PC-9 (cell line): ENCODE data around the gene AMOTL1. TPM values are rescaled to one million over a fixed set of nuclear protein-coding genes. Genes with fewer than 3 reads are reported as not detected.

ENCODE experiments used
- BruUV-seq: library from RNA; stranded (reverse); fragments of 400-500 nt; replicated peaks from 2 replicates; lab custom pipeline; 2021; lab: Mats Ljungman, UMichigan
- CTCF ChIA-PET: fragments of 300-600 bp; sonication (Branson Sonifier 250); formaldehyde crosslinking; loops from one replicate; lab custom pipeline; 2022; ENCODE audit warnings: antibody characterized with exemption; lab: Charles Lee
- POLR2A ChIA-PET: fragments of 300-600 bp; sonication (Branson Sonifier 250); formaldehyde crosslinking; loops from one replicate; lab custom pipeline; 2022; ENCODE audit warnings: antibody characterized with exemption; ENCODE audit not compliant: unreplicated experiment; lab: Charles Lee
- DNase-seq, 2 experiments: peaks; one replicate each; pipeline versions ENCODE4 v3.0.0 to v3.0.0-alpha.2; 2015 to 2022; ENCODE audit warnings: mixed read lengths in 1 of 2
- H2AFZ ChIP-seq: fragments of 200-600 bp; sonication (generic); 2 replicates; pipeline ENCODE4 v1.8.1; 2017; ENCODE audit warnings: antibody characterized with exemption
- H3F3A ChIP-seq: fragments of 200-600 bp; sonication (generic); 2 replicates; pipeline ENCODE4 v1.8.1; 2017; ENCODE audit warnings: antibody characterized with exemption, mild to moderate bottlenecking, low read depth; ENCODE audit not compliant: insufficient read depth
- H3K27ac ChIP-seq: fragments of 200-600 bp; sonication (generic); 2 replicates; pipeline ENCODE4 v1.6.1; 2016; ENCODE audit warnings: mixed run types
- H3K27me3 ChIP-seq: fragments of 200-600 bp; sonication (generic); 2 replicates; pipeline ENCODE4 v1.6.1; 2016; ENCODE audit warnings: low read depth, mixed run types; ENCODE audit not compliant: insufficient read depth
- H3K36me3 ChIP-seq: fragments of 200-600 bp; sonication (generic); 2 replicates; pipeline ENCODE4 v1.6.1; 2016; ENCODE audit warnings: low read depth, mixed run types
- H3K4me1 ChIP-seq: fragments of 200-600 bp; sonication (generic); replicated peaks from 2 replicates; pipeline ENCODE4 v1.6.1; 2016; ENCODE audit warnings: mixed run types; ENCODE audit not compliant: insufficient read depth
- H3K4me2 ChIP-seq: fragments of 200-600 bp; sonication (generic); 2 replicates; pipeline ENCODE4 v1.6.1; 2017; ENCODE audit warnings: mixed run types
- H3K4me3 ChIP-seq: fragments of 200-600 bp; sonication (generic); 2 replicates; pipeline ENCODE4 v1.6.1; 2016; ENCODE audit warnings: mixed run types
- H3K79me2 ChIP-seq: fragments of 200-600 bp; sonication (generic); 2 replicates; pipeline ENCODE4 v1.6.1; 2017; ENCODE audit warnings: low read depth, mixed run types
- H3K9me2 ChIP-seq: fragments of 200-600 bp; sonication (generic); 2 replicates; pipeline ENCODE4 v1.8.1; 2017; ENCODE audit warnings: mild to moderate bottlenecking; ENCODE audit not compliant: insufficient read depth
- H3K9me3 ChIP-seq: fragments of 200-600 bp; sonication (generic); 2 replicates; pipeline ENCODE4 v1.8.1; 2016; ENCODE audit warnings: low read depth; ENCODE audit not compliant: insufficient read depth
- H4K20me1 ChIP-seq: fragments of 200-600 bp; sonication (generic); 2 replicates; pipeline ENCODE4 v1.8.1; 2017; ENCODE audit not compliant: insufficient read depth
- EZH2 ChIP-seq: fragments of 200-600 bp; sonication (generic); IDR thresholded peaks from 2 replicates; pipeline ENCODE4 v1.8.0; 2017; ENCODE audit warnings: antibody characterized with exemption, low read depth
- intact Hi-C: fragments of 100-400 bp; cut with micrococcal nuclease; formaldehyde crosslinking; loops from one replicate; pipeline ENCODE4 v1.10.0; 2022; ENCODE audit not compliant: unreplicated experiment
- total RNA-seq: library from RNA; stranded (reverse); gene quantifications from 2 replicates; pipeline ENCODE4 v1.2.3, GENCODE V29; 2021
- TF ChIP-seq, protein P1 (sequence below): fragments of 200-600 bp; sonication (generic); conservative IDR thresholded peaks from 2 replicates; pipeline ENCODE4 v1.6.1; 2017; ENCODE audit warnings: mixed run types, antibody characterized with exemption, mild to moderate bottlenecking, moderate library complexity

The AMOTL1 gene
- total RNA-seq, 1 experiment from 2014 or later: 60.5 TPM

- intact Hi-C loops: no loop called here
- H4K20me1 ChIP-seq: peaks cover 17% of the 10 kb centered on the region; the same call in 1 of the 2 replicates
- peaks cover 26% of the 10 kb centered on the region; the same call in 1 of the 2 replicates for H3F3A ChIP-seq
- H3K4me3 ChIP-seq: no peak overlapping the region
- no peak overlapping the region for H2AFZ ChIP-seq
- no peak overlapping the region for H3K27ac ChIP-seq
- TF ChIP-seq, protein P1, sequence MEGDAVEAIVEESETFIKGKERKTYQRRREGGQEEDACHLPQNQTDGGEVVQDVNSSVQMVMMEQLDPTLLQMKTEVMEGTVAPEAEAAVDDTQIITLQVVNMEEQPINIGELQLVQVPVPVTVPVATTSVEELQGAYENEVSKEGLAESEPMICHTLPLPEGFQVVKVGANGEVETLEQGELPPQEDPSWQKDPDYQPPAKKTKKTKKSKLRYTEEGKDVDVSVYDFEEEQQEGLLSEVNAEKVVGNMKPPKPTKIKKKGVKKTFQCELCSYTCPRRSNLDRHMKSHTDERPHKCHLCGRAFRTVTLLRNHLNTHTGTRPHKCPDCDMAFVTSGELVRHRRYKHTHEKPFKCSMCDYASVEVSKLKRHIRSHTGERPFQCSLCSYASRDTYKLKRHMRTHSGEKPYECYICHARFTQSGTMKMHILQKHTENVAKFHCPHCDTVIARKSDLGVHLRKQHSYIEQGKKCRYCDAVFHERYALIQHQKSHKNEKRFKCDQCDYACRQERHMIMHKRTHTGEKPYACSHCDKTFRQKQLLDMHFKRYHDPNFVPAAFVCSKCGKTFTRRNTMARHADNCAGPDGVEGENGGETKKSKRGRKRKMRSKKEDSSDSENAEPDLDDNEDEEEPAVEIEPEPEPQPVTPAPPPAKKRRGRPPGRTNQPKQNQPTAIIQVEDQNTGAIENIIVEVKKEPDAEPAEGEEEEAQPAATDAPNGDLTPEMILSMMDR: no peak
- no peak for TF ChIP-seq EZH2
- H3K9me3 ChIP-seq: no peaks in the 10 kb centered on the region
- ChIA-PET CTCF (no interaction called here), POLR2A (interaction anchor here (0.5 kb wide), 1 partner anchor 237 kb away, joined by 21 read pairs; no protein-coding TSS in a partner anchor)
- no peak for DNase-seq
- BruUV-seq: no TSS peak
- no peaks in the 10 kb centered on the region for H3K4me1 ChIP-seq
- H3K27me3 ChIP-seq: no peaks in the 10 kb centered on the region
- H3K4me2 ChIP-seq: no peak overlapping the region
- peaks cover 47% of the 10 kb centered on the region for H3K36me3 ChIP-seq
- no peaks in the 10 kb centered on the region for H3K9me2 ChIP-seq
- no peaks in the 10 kb centered on the region for H3K79me2 ChIP-seq
Measured at GRCh38 chr11:94860333-94860732, 92.2 kb downstream of the AMOTL1 start.

GRCh38 chr11:94861306-94861845 is 93.2 kb downstream of the AMOTL1 start:
- Histone ChIP-seq H3K27ac (no peak overlapping the region), H3K9me2 (no peaks in the 10 kb centered on the region), H3K4me2 (no peak overlapping the region), H3K4me1 (no peaks in the 10 kb centered on the region), H3F3A (peaks cover 22% of the 10 kb centered on the region; the same call in 1 of the 2 replicates), H3K36me3 (peaks cover 49% of the 10 kb centered on the region), H3K9me3 (no peaks in the 10 kb centered on the region), H3K4me3 (no peak overlapping the region), H3K27me3 (no peaks in the 10 kb centered on the region), H3K79me2 (no peaks in the 10 kb centered on the region), H4K20me1 (peaks cover 17% of the 10 kb centered on the region; the same call in 1 of the 2 replicates), H2AFZ (no peak overlapping the region)
- BruUV-seq: no TSS peak
- no peak for DNase-seq
- intact Hi-C loops: no loop called here
- ChIA-PET CTCF (no interaction called here), POLR2A (no interaction called here)
- no peak for TF ChIP-seq EZH2
- TF ChIP-seq, protein P1: no peak

DNA sequence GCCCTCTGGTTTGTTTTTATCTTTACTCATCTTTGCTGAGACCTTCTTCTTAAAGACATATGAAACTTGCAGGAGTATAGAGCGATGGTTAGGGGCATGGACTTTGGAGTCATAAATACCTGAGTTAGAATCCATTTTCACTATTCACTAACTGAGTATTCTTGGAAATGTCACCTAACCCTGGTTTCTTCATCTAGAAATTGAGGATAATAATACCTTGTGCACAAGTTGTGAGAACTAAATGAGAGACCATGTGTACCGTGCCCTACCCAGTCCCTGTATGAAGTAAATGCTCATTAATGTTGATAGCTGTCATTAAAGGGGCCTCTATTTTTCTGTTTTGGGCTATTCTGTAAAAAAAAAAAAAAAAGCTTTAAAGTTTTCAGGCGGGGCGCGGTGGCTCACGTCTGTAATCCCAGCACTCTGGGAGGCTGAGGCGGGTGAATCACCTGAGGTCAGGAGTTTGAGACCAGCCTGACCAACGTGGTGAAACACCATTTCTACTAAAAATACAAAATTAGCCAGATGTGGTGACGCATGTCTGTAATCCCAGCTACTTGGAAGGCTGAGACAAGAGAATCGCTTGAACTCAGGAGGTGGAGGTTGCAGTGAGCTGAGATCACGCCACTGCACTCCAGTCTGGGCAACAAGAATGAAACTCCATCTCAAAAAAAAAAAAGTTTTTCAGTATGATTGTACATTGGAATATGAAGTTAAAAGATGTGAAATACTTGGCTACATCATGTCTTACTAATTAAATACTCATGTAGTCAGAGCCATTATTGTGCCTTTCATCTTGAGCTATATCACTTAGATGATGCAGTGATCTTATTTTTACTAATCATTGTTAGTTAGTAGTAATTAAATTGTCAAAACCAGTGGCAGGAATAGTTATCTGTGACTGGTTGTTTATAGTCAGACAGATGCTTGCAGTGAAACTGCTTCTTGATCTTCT is 95.0 kb downstream of the AMOTL1 start:
- Histone ChIP-seq H4K20me1 (0 out of 2 replicates have a peak, but pooled peaks cover 11% of the 10 kb centered on the region), H3K79me2 (no peaks in the 10 kb centered on the region), H3K9me3 (no peaks in the 10 kb centered on the region), H3K36me3 (peaks cover 43% of the 10 kb centered on the region), H3K4me1 (no peaks in the 10 kb centered on the region), H3K4me2 (no peak overlapping the region), H3F3A (peaks cover 12% of the 10 kb centered on the region; the same call in 1 of the 2 replicates), H3K27ac (no peak overlapping the region), H3K9me2 (no peaks in the 10 kb centered on the region), H3K4me3 (no peak overlapping the region), H3K27me3 (no peaks in the 10 kb centered on the region), H2AFZ (no peak overlapping the region)
- TF ChIP-seq, protein P1: no peak
- no peak for TF ChIP-seq EZH2
- CTCF ChIA-PET: no interaction called here
- intact Hi-C loops: no loop called here
- no peak for DNase-seq
- POLR2A ChIA-PET: interaction anchor here (0.6 to 0.7 kb wide), 2 partner anchors 1122 to 1808 kb away, joined by 3 to 5 read pairs; partner anchors contain the start of genes C11orf54 and TAF1D
- no TSS peak for BruUV-seq
